Large intestine (tissue), 3 donors: ENCODE results near the gene MORF4L2. TPM values are rescaled to one million over a fixed set of nuclear protein-coding genes. Genes with fewer than 3 reads are reported as not detected.

ENCODE experiments used
- DNase-seq, 2 donors: peaks; one replicate each; pipeline versions ENCODE4 v3.0.0 to v3.0.0-alpha.2; 2013
- H3K27ac ChIP-seq: one replicate; pipeline ENCODE4 v1.5.1; 2013; ENCODE audit warnings: low read length
- H3K27me3 ChIP-seq: 2 replicates; pipeline ENCODE4 v1.6.1; 2013; ENCODE audit warnings: low read length; ENCODE audit not compliant: control insufficient read depth, insufficient read depth
- H3K36me3 ChIP-seq: 2 replicates; pipeline ENCODE4 v1.6.1; 2013; ENCODE audit warnings: low read length; ENCODE audit not compliant: control insufficient read depth, insufficient read depth
- H3K4me1 ChIP-seq: one replicate; pipeline ENCODE4 v1.6.1; 2013; ENCODE audit warnings: low read length; ENCODE audit not compliant: control insufficient read depth, insufficient read depth
- H3K4me3 ChIP-seq: one replicate; pipeline ENCODE4 v1.5.1; 2013; ENCODE audit warnings: low read length
- H3K9me3 ChIP-seq: one replicate; pipeline ENCODE4 v1.6.1; 2013; ENCODE audit warnings: mild to moderate bottlenecking, low read depth, low read length, moderate library complexity; ENCODE audit not compliant: control insufficient read depth
- WGBS: methylation state at CpG from one replicate; pipeline ENCODE4 v1.1.5; 2013; ENCODE audit warnings: low lambda C conversion rate; ENCODE audit not compliant: insufficient coverage; 5-methylcytosine and 5-hydroxymethylcytosine counted together
- polyA plus RNA-seq: library from polyadenylated mRNA; unstranded; fragments of 120-200 nt; gene quantifications from one replicate; pipeline ENCODE4 v1.2.1, GENCODE V29; 2013

The MORF4L2 gene
- polyA plus RNA-seq, 1 donor = 357 TPM

GRCh38 chrX:103687696-103688201 is 1.2 kb upstream of the MORF4L2 start:
- Histone ChIP-seq H3K4me3 (peak overlapping the region; percentile 65), H3K36me3 (peaks cover 11% of the 10 kb centered on the region), H3K9me3 (no peaks in the 10 kb centered on the region), H3K27ac (peak overlapping the region; percentile 96), H3K27me3 (no peaks in the 10 kb centered on the region), H3K4me1 (no peaks in the 10 kb centered on the region)
- peak; percentile 67 to 81 for DNase-seq
- no CpG with 5 or more reads among the region's 17 CpGs for WGBS

- WGBS = no CpG with 5 or more reads among the region's 40 CpGs
- no peaks in the 10 kb centered on the region for H3K4me1 ChIP-seq
- H3K4me3 ChIP-seq = peak overlapping the region; percentile 65
- peak in 1 of 2 donors; percentile 69 for DNase-seq
- peak overlapping the region; percentile 96 for H3K27ac ChIP-seq
- H3K9me3 ChIP-seq = no peaks in the 10 kb centered on the region
- no peaks in the 10 kb centered on the region for H3K27me3 ChIP-seq
- H3K36me3 ChIP-seq = peaks cover 11% of the 10 kb centered on the region
Measured at GRCh38 chrX:103687073-103687695, 685 bp upstream of the MORF4L2 start.

- Histone ChIP-seq H3K27me3 (no peaks in the 10 kb centered on the region), H3K4me3 (peak overlapping the region; percentile 79), H3K9me3 (no peaks in the 10 kb centered on the region), H3K27ac (peak overlapping the region; percentile 96), H3K4me1 (no peaks in the 10 kb centered on the region), H3K36me3 (peaks cover 20% of the 10 kb centered on the region)
- no CpG with 5 or more reads among the region's 5 CpGs for WGBS
- no peak for DNase-seq
Measured at GRCh38 chrX:103685396-103685795, 1.1 kb downstream of the MORF4L2 start.

- H3K27ac ChIP-seq = no peak overlapping the region
- peaks cover 2% of the 10 kb centered on the region for H3K9me3 ChIP-seq
- no CpG with 5 or more reads among the region's 2 CpGs for WGBS
- no peaks in the 10 kb centered on the region for H3K4me1 ChIP-seq
- H3K4me3 ChIP-seq = no peak overlapping the region
- no peak for DNase-seq
- H3K27me3 ChIP-seq = no peaks in the 10 kb centered on the region
- H3K36me3 ChIP-seq = peaks cover 41% of the 10 kb centered on the region
Measured at GRCh38 chrX:103681443-103681842, 5.1 kb downstream of the MORF4L2 start.

GRCh38 chrX:103678199-103678993 is 8.1 kb downstream of the MORF4L2 start:
- WGBS = 80% methylated on average over 1 of the region's 5 CpGs
- DNase-seq = no peak
- H3K4me3 ChIP-seq = no peak overlapping the region

GRCh38 chrX:103674531-103675454 is 11.7 kb downstream of the MORF4L2 start:
- H3K27me3 ChIP-seq = no peaks in the 10 kb centered on the region
- WGBS = no CpG with 5 or more reads among the region's 8 CpGs
- DNase-seq = no peak
- no peak overlapping the region for H3K4me3 ChIP-seq
- no peaks in the 10 kb centered on the region for H3K4me1 ChIP-seq
- no peak overlapping the region for H3K27ac ChIP-seq
- peaks cover 29% of the 10 kb centered on the region for H3K36me3 ChIP-seq
- H3K9me3 ChIP-seq = peaks cover 4% of the 10 kb centered on the region

More at GRCh38 chrX:103678199-103678993, 8.1 kb downstream of the MORF4L2 start:
- Histone ChIP-seq H3K9me3 (peaks cover 4% of the 10 kb centered on the region), H3K36me3 (peaks cover 43% of the 10 kb centered on the region), H3K27ac (no peak overlapping the region), H3K27me3 (no peaks in the 10 kb centered on the region), H3K4me1 (no peaks in the 10 kb centered on the region)

- Histone ChIP-seq H3K9me3 (no peaks in the 10 kb centered on the region), H3K36me3 (no peaks in the 10 kb centered on the region), H3K4me3 (no peak overlapping the region), H3K27me3 (peaks cover 2% of the 10 kb centered on the region), H3K27ac (no peak overlapping the region), H3K4me1 (no peaks in the 10 kb centered on the region)
- WGBS = no CpG with 5 or more reads among the region's 1 CpG
- DNase-seq = no peak
Measured at GRCh38 chrX:103669745-103670144, 16.8 kb downstream of the MORF4L2 start.

GRCh38 chrX:103666202-103667107 is 20.0 kb downstream of the MORF4L2 start:
- Histone ChIP-seq H3K27ac (no peak overlapping the region), H3K9me3 (no peaks in the 10 kb centered on the region), H3K4me3 (no peak overlapping the region), H3K4me1 (no peaks in the 10 kb centered on the region), H3K36me3 (no peaks in the 10 kb centered on the region), H3K27me3 (peaks cover 13% of the 10 kb centered on the region)
- no CpG with 5 or more reads among the region's 3 CpGs for WGBS
- DNase-seq = no peak

- Histone ChIP-seq H3K27ac (no peak overlapping the region), H3K9me3 (no peaks in the 10 kb centered on the region), H3K4me1 (no peaks in the 10 kb centered on the region), H3K27me3 (peaks cover 13% of the 10 kb centered on the region), H3K36me3 (no peaks in the 10 kb centered on the region), H3K4me3 (no peak overlapping the region)
- WGBS = no CpG with 5 or more reads among the region's 23 CpGs
- no peak for DNase-seq
Measured at GRCh38 chrX:103663981-103664762, 22.3 kb downstream of the MORF4L2 start.
